Measurements from ENCODE around the gene BRAT1. TPM values are rescaled to one million over a fixed set of nuclear protein-coding genes. Genes with fewer than 3 reads are reported as not detected.

The BRAT1 gene
- total RNA-seq, 1 experiment from 2014 or later, result 50.0 TPM

GRCh38 chr7:2494191-2495130 lies 60.9 kb downstream of the BRAT1 start:
- no peak for ATAC-seq
- Mint-ChIP-seq H3K36me3 (no peaks in the 10 kb centered on the region), H3K27me3 (ENCODE audit: low read depth) (no peaks in the 10 kb centered on the region), H3K4me3 (no peak overlapping the region), H3K4me1 (peaks cover 32% of the 10 kb centered on the region), H3K27ac (no peak overlapping the region), H3K9me3 (peaks cover 9% of the 10 kb centered on the region)
- DNase-seq (ENCODE audit: low spot score), result no peak
- TF ChIP-seq ZNF121 (CRISPR knock-in tag; IDR thresholded peaks at IDR 0.05) (no peak), NR2C2 (CRISPR knock-in tag; IDR thresholded peaks at IDR 0.05) (no peak), MYBL2 (CRISPR knock-in tag; IDR thresholded peaks at IDR 0.05) (no peak), PRDM15 (CRISPR knock-in tag; IDR thresholded peaks at IDR 0.05) (no peak), FOXP4 (CRISPR knock-in tag; IDR thresholded peaks at IDR 0.05) (no peak), ZNF138 (CRISPR knock-in tag; conservative IDR thresholded peaks at IDR 0.05) (no peak), TCF7 (CRISPR knock-in tag; IDR thresholded peaks at IDR 0.05; ENCODE audit: low read depth) (no peak), ELF4 (CRISPR knock-in tag; IDR thresholded peaks at IDR 0.05; ENCODE audit: low read depth) (no peak), GTF2I (CRISPR knock-in tag; conservative IDR thresholded peaks at IDR 0.05) (no peak), NR3C1 (CRISPR knock-in tag; conservative IDR thresholded peaks at IDR 0.05; ENCODE audit: low read depth) (no peak), ZNF396 (CRISPR knock-in tag; IDR thresholded peaks at IDR 0.05; ENCODE audit: borderline replicate concordance) (no peak)
- TF ChIP-seq, protein P1, sequence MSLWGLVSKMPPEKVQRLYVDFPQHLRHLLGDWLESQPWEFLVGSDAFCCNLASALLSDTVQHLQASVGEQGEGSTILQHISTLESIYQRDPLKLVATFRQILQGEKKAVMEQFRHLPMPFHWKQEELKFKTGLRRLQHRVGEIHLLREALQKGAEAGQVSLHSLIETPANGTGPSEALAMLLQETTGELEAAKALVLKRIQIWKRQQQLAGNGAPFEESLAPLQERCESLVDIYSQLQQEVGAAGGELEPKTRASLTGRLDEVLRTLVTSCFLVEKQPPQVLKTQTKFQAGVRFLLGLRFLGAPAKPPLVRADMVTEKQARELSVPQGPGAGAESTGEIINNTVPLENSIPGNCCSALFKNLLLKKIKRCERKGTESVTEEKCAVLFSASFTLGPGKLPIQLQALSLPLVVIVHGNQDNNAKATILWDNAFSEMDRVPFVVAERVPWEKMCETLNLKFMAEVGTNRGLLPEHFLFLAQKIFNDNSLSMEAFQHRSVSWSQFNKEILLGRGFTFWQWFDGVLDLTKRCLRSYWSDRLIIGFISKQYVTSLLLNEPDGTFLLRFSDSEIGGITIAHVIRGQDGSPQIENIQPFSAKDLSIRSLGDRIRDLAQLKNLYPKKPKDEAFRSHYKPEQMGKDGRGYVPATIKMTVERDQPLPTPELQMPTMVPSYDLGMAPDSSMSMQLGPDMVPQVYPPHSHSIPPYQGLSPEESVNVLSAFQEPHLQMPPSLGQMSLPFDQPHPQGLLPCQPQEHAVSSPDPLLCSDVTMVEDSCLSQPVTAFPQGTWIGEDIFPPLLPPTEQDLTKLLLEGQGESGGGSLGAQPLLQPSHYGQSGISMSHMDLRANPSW (CRISPR knock-in tag; conservative IDR thresholded peaks at IDR 0.05; ENCODE audit: low read depth), result no peak
- TF ChIP-seq, protein P2, sequence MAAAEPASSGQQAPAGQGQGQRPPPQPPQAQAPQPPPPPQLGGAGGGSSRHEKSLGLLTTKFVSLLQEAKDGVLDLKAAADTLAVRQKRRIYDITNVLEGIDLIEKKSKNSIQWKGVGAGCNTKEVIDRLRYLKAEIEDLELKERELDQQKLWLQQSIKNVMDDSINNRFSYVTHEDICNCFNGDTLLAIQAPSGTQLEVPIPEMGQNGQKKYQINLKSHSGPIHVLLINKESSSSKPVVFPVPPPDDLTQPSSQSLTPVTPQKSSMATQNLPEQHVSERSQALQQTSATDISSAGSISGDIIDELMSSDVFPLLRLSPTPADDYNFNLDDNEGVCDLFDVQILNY (CRISPR knock-in tag; IDR thresholded peaks at IDR 0.05), result no peak
- TF ChIP-seq, protein P3, sequence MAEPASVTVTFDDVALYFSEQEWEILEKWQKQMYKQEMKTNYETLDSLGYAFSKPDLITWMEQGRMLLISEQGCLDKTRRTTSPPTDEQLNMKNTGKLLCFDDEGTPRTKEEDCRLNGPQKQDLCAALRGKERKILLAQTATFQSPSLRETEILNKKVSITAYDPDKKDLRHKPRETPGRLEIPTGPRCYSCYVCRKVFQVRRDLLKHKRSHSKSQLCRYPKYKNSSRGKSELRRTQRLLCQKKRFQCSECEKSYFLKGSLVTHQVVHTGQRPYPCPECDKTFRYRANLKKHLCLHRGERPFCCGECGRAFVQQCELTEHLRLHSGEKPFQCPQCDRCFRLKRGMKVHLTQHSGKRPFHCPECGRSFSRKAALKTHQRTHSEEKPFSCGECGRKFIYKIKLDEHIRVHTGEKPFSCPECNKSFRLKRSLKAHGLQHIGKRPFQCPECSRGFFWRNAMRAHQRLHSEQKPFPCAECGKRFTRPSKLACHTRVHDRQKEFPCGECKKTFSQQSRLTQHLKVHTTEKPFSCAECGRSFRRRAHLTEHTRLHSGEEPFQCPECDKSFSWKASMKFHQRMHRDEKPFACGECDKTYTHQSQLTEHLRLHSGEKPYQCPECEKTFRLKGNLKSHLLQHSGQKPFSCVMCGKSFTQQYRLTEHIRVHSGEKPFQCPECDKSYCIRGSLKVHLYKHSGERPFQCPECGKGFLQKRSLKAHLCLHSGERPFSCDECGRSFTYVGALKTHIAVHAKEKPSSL (CRISPR knock-in tag; conservative IDR thresholded peaks at IDR 0.05), result no peak
- TF ChIP-seq, protein P4, sequence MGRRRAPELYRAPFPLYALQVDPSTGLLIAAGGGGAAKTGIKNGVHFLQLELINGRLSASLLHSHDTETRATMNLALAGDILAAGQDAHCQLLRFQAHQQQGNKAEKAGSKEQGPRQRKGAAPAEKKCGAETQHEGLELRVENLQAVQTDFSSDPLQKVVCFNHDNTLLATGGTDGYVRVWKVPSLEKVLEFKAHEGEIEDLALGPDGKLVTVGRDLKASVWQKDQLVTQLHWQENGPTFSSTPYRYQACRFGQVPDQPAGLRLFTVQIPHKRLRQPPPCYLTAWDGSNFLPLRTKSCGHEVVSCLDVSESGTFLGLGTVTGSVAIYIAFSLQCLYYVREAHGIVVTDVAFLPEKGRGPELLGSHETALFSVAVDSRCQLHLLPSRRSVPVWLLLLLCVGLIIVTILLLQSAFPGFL (CRISPR knock-in tag; IDR thresholded peaks at IDR 0.05; ENCODE audit: borderline replicate concordance), result no peak
- ChIA-PET POLR2A (no interaction called here), CTCF (interaction anchor here (0.7 kb wide), 2 partner anchors 20 to 61 kb away, joined by 3 read pairs; no protein-coding TSS in a partner anchor)

Data from WTC11 (cell line).